ENCODE results near the gene C4orf50.

Gene C4orf50

GRCh38 chr4:5926598-5926997, 91.6 kb downstream of the C4orf50 start:
- H3K27ac ChIP-seq (replicated peaks) = no peak overlapping the region
- H3K4me3 ChIP-seq (replicated peaks; ENCODE audit: insufficient read depth, low read length) = no peak overlapping the region
- no peak for DNase-seq (ENCODE audit: low read depth in 1 of 2, low spot score in 1 of 2)
- no peak for TF ChIP-seq SPI1 (IDR thresholded peaks at IDR 0.05; ENCODE audit: borderline replicate concordance, low read depth)
- no peak for TF ChIP-seq REST (IDR thresholded peaks at IDR 0.05; ENCODE audit: insufficient replicate concordance, low read depth)
- TF ChIP-seq GABPA (IDR thresholded peaks at IDR 0.05; ENCODE audit: low read depth) = no peak
- no peak for TF ChIP-seq POLR2AphosphoS5 (IDR thresholded peaks at IDR 0.05; ENCODE audit: low read depth)
- no peak for TF ChIP-seq CTCF (IDR thresholded peaks at IDR 0.05; ENCODE audit: insufficient read depth, low read length)
- H3K27me3 ChIP-seq (ENCODE audit: insufficient read depth, poor library complexity, severe bottlenecking) = no peaks in the 10 kb centered on the region

GRCh38 chr4:5925419-5926200, 92.6 kb downstream of the C4orf50 start:
- Histone ChIP-seq H3K27ac (replicated peaks) (no peak overlapping the region), H3K27me3 (ENCODE audit: insufficient read depth, poor library complexity, severe bottlenecking) (no peaks in the 10 kb centered on the region), H3K4me3 (replicated peaks; ENCODE audit: insufficient read depth, low read length) (no peak overlapping the region)
- TF ChIP-seq REST (IDR thresholded peaks at IDR 0.05; ENCODE audit: insufficient replicate concordance, low read depth) = no peak
- DNase-seq (ENCODE audit: low read depth in 1 of 2, low spot score in 1 of 2) = no peak

- TF ChIP-seq SPI1 (IDR thresholded peaks at IDR 0.05; ENCODE audit: borderline replicate concordance, low read depth) = no peak
- no peak for TF ChIP-seq REST (IDR thresholded peaks at IDR 0.05; ENCODE audit: insufficient replicate concordance, low read depth)
- TF ChIP-seq CTCF (IDR thresholded peaks at IDR 0.05; ENCODE audit: insufficient read depth, low read length) = no peak
- TF ChIP-seq GABPA (IDR thresholded peaks at IDR 0.05; ENCODE audit: low read depth) = no peak
- no peak for TF ChIP-seq POLR2AphosphoS5 (IDR thresholded peaks at IDR 0.05; ENCODE audit: low read depth)
These were observed 93.6 kb downstream of the C4orf50 start for GRCh38 chr4:5924461-5925125.

More at GRCh38 chr4:5924461-5925125, 93.6 kb downstream of the C4orf50 start:
- H3K27me3 ChIP-seq (ENCODE audit: insufficient read depth, poor library complexity, severe bottlenecking) = no peaks in the 10 kb centered on the region
- H3K27ac ChIP-seq (replicated peaks) = no peak overlapping the region
- H3K4me3 ChIP-seq (replicated peaks; ENCODE audit: insufficient read depth, low read length) = no peak overlapping the region
- no peak for DNase-seq (ENCODE audit: low read depth in 1 of 2, low spot score in 1 of 2)
